GM03348 (cell line): ENCODE measurements around the gene UPF2.
"Not testable (repeated sequence)": the region's sequence is repeated elsewhere in the genome, so short reads cannot be mapped to it uniquely, and the experiment has no call there.

Experiments
- DNase-seq: peaks from one replicate; pipeline ENCODE4 v3.0.0; 2012; ENCODE audit warnings: low spot score

UPF2 gene, protein sequence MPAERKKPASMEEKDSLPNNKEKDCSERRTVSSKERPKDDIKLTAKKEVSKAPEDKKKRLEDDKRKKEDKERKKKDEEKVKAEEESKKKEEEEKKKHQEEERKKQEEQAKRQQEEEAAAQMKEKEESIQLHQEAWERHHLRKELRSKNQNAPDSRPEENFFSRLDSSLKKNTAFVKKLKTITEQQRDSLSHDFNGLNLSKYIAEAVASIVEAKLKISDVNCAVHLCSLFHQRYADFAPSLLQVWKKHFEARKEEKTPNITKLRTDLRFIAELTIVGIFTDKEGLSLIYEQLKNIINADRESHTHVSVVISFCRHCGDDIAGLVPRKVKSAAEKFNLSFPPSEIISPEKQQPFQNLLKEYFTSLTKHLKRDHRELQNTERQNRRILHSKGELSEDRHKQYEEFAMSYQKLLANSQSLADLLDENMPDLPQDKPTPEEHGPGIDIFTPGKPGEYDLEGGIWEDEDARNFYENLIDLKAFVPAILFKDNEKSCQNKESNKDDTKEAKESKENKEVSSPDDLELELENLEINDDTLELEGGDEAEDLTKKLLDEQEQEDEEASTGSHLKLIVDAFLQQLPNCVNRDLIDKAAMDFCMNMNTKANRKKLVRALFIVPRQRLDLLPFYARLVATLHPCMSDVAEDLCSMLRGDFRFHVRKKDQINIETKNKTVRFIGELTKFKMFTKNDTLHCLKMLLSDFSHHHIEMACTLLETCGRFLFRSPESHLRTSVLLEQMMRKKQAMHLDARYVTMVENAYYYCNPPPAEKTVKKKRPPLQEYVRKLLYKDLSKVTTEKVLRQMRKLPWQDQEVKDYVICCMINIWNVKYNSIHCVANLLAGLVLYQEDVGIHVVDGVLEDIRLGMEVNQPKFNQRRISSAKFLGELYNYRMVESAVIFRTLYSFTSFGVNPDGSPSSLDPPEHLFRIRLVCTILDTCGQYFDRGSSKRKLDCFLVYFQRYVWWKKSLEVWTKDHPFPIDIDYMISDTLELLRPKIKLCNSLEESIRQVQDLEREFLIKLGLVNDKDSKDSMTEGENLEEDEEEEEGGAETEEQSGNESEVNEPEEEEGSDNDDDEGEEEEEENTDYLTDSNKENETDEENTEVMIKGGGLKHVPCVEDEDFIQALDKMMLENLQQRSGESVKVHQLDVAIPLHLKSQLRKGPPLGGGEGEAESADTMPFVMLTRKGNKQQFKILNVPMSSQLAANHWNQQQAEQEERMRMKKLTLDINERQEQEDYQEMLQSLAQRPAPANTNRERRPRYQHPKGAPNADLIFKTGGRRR

GRCh38 chr10:12042797-12043651 lies at the start of gene UPF2:
TSS of gene UPF2 (minus strand) at chr10:12042809. CDS start at chr10:12035423, 7,386 bp downstream.
- DNase-seq, result peak; percentile 100

DNA sequence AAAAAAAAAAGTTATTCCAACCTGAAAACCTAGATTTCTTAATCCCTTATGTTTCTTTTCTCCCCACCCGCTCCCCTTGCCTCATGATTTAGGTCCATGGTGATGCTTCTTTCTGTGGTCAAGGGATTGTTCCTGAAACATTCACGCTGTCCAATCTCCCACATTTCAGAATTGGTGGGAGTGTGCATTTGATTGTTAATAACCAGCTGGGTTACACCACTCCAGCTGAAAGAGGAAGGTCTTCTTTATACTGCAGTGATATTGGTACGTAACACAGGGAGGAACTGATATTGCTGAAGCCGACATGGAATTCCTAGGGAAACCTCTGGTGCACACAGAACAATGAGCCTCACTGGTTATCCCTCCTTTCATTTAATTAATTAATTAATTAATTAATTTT lies 48.8 kb upstream of the UPF2 start:
- DNase-seq, result no peak

GRCh38 chr10:12088919-12089318 lies 46.3 kb upstream of the UPF2 start:
- DNase-seq, result no peak

DNA sequence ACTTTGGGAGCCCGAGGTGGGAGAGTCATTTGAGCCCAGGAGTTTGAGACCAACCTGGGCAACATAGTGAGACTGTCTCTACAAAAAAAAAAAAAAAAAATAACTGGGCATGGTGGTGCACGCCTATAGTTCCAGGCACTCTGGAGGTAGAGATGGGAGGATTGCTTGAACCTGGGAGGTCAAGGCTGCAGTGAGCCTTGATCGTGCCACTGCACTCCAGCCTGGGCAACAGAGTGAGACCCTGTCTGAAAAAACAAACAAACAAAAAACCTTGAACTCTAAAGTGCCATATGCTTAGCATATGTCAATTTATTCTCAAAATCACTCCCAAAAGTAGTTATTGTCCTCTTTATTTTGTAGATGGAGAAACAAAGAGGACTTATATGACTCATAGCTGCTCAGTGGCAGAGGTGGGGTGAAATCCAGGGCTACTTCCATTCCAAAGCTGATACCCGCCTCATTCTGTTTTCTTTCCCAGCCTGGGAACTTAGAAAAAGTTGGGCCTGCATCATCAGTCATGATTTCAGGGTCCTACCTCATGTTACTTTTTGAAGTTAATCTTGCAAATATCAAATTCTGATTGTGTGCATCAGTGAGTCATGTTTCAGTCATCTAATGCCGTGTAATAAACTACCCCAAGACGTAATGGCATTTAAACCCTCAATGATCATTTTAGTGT lies 39.4 kb upstream of the UPF2 start:
- DNase-seq, result no peak

DNA sequence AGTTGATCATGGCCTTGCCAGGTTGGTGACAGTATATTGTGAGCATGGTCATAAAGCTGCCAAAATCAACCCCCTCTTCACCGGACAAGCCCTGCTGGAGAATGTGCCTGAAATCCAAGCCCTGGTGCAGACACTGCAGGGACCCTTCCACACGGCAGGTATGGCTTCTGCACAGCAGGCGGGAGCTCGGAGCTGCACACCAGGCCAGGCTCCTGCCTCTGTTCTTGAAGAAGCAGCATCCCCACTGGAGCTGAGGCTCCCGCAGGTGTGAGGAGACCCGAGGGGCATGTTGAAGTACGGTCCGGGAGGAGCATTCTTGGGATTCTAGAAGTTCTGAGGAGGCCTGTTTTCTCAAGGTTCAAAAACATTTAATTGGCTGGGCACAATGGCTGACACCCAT lies 38.9 kb upstream of the UPF2 start:
- no peak for DNase-seq

DNA sequence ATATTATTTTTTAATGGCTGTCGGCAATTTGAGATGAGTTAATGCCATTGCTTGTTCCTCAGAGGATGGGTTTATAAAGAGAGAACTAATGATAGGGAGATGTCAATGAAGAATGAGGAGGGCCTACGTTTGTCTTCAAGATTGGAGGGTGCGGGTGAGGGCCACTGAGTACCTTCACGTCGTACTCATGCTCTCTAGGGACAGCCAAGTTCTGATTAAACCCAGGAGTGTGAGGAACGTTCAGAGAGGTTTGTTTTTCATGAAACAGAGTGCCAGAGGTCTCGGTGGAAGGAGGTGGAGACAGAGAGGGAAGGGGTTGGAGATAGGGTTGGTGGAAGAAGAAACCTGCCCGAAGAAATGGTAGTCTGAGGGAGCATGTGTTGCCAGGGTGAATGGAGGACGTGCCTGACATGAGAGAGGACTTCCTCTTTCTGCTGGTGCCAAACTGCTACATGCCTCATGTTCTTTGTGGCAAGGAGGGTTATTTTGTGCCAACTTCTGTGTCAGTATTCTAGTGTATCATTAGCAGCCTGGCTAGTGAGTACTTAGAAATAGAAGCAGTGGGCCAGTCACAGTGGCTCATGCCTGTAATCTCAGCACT lies 35.1 kb upstream of the UPF2 start:
- DNase-seq, result no peak

- peak; percentile 30 for DNase-seq
Measured at GRCh38 chr10:12073526-12073925, 30.9 kb upstream of the UPF2 start.

- not testable (repeated sequence) for DNase-seq
Measured at GRCh38 chr10:12071441-12071840, 28.8 kb upstream of the UPF2 start.

GRCh38 chr10:12068449-12069269 lies 26.1 kb upstream of the UPF2 start, which contains the start of gene DHTKD1:
TSS of gene DHTKD1 (plus strand) at chr10:12068954. CDS start at chr10:12069034, 80 bp downstream.
- DNase-seq, result peak; percentile 100

DNA sequence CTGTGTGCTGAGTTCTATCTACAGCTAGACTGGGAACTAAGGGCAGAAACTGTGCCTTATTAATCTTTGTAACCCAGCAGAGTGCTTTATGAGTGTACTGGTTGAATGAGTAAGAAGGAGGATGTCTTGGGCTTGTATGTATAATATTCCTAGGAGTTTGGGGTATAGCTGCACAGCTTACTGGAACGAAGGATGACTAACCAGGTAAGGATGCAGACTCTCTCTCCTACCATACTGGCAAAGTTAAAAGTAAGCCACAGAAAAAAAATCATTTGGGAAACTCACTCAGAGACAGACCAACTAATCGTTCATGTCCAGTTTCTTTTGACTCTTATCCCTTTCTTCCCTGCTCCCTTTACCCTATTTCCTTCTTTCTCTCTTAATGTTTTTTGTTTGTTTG lies 24.7 kb upstream of the UPF2 start:
- peak; percentile 46 for DNase-seq

DNA sequence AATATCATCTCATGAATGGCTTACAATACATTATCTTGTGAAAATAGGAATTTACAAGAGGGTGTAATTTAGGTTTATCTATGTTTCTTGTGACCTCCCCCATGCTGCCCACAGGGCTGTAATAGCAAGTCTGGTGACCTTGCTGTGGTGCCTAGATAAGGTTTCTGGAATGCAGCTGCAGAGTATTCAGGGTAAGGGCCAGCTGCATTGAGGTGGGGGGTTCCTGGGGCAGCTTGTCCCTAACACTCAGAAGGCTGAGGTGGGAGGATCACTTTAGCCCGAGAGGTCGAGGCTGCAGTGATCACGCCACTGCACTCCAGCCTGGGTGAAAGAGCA lies 20.8 kb upstream of the UPF2 start:
- no peak for DNase-seq

DNA sequence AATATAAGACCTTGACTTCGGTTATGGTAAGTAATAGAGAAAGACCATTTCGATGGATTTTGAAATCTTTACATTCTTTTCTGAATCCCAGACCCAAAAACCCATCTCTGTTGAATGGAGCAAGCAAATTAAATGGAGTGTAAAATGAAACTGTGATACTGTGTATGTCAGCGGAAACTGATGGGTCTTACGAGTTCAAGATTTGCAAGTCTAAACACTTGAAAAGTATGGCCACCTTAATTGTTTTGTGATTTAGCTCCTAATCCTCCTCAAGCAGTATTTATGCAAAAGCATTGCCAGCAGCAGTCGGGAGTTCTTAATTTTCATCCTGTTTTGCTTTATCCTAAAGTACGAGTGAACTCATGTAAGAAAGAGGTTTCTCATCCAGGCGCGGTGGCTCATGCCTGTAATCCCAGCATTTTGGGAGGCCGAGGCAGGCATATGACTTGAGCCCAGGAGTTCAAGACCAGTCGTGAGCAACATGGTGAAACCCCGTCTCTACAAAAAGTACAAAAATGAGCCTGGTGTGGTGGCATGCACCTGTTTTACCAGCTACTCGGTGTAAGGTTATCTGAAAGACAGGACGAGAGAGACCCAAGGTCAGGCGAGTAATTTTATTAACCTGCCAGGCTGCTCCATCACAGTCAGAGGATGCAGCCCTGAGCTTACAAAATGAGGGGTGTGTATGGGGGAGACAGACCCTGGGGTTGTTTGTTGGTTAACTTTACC lies 20.3 kb upstream of the UPF2 start:
- DNase-seq, result no peak

- no peak for DNase-seq
Measured at GRCh38 chr10:12061124-12061523, 18.5 kb upstream of the UPF2 start.

- DNase-seq, result no peak
Measured at GRCh38 chr10:12056748-12057147, 14.1 kb upstream of the UPF2 start.

GRCh38 chr10:12055732-12056131 lies 13.1 kb upstream of the UPF2 start:
- no peak for DNase-seq

DNA sequence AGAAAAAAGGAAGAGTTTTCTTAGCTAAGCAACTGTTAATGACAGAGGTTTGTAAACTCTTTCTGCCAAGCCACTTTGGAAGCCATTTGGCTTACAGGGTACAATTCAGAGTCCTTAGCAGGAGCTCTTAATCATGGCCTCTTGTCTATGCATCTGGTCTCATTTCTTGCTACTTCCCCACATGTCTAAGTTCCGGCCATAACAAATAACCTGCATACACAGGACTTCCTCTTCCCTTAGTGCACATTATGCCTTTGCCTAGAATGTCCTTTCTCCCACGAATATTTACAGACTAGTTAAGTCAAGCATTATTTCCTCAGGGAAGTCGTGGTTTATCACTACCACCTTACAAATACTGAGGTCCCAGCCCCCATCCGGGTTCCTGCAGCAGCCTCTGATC lies 8.6 kb upstream of the UPF2 start:
- DNase-seq, result no peak

GRCh38 chr10:12050528-12050927 lies 7.9 kb upstream of the UPF2 start:
- no peak for DNase-seq

- DNase-seq, result no peak
Measured at GRCh38 chr10:12048547-12048946, 5.9 kb upstream of the UPF2 start.

GRCh38 chr10:12045596-12045995 lies 3.0 kb upstream of the UPF2 start:
- no peak for DNase-seq
